SK-N-DZ (cell line): ENCODE data around the gene TGM3.

ENCODE experiments used
- DNase-seq: peaks from one replicate; pipeline ENCODE4 v3.0.0-alpha.2; 2015; ENCODE audit warnings: low spot score

The TGM3 gene

DNA sequence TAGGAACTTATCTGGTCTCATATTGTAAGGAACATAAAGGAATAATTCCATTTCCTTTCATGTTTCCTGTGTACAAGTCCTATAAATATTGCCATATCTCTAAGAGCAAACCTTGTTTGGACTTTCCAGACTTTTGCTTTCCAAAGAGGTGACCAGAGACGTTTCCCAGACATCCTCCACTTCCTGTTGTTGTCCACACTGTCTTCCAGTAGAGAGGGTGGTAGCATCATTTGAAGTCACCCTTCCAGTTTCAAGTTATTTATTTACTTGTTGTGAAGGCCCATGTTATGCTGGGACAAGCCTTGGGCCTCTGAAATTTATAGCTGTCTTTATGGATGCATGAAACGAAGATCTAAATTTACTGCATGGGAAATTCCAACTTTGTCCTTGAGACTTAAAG lies 10.6 kb upstream of the TGM3 start:
- DNase-seq = no peak

DNA sequence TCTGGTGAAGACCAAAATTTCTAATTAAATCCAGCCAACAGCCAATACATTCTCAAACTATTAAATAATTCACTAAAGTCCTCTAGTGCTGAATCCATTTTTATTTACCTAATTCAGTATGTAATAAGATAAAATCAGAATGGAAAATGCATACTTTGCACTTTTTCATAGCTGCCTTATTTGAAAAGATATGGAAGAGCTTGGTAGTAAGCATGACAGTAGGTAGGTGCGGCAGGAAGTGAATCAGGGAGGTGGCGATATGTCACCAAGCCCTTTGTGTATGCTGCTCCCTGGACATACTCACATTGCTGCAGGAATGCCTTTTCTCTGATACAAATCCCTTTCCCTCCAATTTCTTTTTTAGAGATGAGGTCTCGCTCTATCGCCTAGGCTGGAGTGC lies 10.2 kb upstream of the TGM3 start:
- no peak for DNase-seq

DNA sequence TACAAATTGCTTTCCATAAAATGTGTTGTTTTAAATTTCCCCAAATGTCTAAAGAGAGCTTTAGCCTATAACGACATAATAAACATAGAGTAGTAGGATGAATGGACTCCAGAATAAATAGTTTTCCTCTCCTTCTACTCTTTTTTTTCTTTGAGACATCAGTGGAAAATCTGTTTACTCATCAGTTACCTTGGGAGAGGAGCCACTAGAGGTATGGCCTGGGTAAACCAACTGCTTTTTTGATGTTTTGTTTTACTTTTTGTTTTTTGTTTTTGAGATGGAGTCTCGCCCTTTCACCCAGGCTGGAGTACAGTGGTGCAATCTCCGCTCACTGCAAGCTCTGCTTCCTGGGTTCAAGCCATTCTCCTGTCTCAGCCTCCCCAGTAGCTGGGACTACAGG lies 8.3 kb upstream of the TGM3 start:
- no peak for DNase-seq

DNA sequence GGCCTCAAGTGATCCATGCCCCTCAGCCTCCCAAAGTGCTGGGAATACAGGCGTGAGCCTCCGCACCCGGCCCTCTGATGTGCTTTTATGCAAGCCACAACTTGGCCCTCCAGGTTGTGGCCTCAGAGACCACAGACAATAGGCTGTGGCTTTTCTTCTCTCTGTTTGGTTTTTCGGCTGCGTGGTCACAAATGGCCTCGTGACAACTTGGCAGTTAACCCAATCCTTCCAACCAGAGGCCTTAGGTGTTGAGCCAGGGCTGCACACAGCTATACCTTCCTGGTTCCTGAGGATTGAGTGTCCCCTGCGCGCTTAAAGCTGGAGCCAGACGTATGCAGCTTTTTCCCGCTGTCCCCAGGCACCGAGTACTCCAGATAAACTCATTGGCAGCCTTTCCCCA lies 6.3 kb upstream of the TGM3 start:
- no peak for DNase-seq

DNA sequence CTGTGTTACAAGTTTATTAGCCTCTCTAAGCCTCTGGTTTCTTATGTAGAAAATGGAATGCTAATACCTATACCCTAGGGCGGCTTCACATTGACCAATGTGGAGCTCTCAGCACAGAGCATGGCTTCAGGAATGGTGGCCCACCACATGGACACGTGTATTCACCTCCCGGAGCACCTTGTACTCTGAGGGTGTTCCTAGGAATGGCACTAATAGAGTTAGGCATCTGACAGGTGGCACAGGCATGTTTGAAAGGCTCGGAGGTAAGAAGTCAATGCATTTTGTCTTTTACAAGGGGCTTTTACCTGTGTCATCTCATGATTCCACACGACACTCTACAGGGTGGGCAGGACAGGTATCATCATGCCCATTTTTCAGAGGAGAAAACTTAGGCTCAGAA lies 5.3 kb upstream of the TGM3 start:
- no peak for DNase-seq

DNA sequence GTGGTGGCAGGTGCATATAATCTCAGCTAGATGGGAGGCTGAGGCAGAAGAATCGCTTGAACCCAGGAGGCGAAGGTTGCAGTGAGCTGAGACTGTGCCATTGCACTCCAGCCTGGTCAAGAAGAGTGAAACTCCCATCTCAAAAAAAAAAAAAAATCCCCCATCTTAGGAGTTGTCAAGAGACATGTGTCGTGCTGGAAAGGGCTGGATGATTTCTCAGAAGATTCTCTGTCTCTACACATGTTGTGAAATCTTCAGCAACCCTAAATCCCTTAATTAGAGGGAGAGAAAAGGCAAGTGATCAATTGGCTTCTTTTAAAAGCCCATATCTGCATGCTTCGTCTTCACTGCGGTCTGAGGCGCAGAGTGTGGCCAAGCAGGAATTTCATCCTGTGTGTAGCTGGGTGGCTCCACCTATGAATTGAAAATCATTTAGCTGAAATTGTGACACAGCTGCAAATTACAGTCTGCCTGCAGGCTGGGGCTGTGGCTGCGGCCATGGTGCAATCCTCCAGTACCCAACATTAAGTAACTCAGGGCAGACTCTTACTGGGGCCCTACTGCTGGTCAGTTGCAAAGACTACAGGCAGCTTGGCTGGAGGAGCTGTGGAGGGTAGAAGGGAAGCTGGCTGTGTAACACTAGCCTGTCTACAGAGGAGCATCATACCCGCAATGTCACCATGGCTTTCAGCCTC lies 3.2 kb upstream of the TGM3 start:
- DNase-seq = no peak

DNA sequence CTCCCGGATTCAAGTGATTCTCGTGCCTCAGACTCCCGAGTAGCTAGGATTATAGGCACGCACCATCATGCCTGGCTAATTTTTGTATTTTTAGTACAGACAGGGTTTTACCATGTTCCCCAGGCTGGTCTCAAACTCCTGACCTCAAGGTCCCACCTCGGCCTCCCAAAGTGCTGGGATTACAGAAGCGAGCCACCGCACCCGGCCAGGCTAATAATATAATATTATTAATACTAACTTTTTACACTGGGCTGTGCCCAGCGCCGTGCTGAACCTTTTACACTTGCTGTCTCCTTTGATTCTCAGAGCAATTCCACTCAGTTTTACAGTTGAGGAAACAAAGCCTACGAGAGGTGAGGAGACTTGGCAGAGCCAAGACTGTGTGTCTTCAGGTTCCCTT lies 2.3 kb upstream of the TGM3 start:
- no peak for DNase-seq

DNA sequence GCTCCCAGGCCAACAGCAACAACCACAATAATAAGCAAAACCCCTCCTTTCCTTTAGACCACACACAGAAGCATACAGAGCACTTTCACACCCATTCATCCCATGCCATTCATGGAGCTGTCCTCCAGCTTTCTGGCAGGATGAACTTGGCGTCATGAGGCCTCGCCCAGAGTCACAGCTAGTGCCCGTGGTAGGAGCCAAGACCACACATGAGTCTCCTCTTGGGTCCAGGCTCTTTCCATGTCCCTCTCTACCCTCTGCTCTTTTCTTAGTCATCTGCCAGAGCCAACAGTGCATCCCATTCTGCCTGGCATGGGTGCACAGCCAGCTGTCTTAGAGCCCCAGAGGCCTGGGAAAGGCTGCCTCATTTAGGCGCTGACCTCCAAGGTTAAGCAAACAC lies 1.8 kb upstream of the TGM3 start:
- no peak for DNase-seq

DNA sequence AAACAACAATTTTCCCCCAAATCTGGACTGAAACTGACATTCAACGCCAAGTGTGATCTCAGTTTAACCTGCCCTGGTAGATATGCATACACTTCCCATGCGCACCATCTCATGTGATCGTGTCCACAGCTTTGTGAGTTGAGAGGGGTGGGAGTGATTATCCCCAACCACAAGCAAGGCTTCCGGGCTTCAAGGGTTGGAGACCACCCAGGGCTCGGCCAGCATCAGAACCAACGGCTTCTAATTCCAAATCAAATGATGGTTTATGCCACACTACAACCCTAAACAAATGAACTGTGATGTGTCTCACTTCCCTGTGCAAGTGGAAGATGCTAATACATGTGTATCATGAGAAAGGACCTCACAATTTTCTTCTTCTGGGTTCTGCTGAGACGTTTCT lies 515 bp upstream of the TGM3 start:
- DNase-seq = no peak

DNA sequence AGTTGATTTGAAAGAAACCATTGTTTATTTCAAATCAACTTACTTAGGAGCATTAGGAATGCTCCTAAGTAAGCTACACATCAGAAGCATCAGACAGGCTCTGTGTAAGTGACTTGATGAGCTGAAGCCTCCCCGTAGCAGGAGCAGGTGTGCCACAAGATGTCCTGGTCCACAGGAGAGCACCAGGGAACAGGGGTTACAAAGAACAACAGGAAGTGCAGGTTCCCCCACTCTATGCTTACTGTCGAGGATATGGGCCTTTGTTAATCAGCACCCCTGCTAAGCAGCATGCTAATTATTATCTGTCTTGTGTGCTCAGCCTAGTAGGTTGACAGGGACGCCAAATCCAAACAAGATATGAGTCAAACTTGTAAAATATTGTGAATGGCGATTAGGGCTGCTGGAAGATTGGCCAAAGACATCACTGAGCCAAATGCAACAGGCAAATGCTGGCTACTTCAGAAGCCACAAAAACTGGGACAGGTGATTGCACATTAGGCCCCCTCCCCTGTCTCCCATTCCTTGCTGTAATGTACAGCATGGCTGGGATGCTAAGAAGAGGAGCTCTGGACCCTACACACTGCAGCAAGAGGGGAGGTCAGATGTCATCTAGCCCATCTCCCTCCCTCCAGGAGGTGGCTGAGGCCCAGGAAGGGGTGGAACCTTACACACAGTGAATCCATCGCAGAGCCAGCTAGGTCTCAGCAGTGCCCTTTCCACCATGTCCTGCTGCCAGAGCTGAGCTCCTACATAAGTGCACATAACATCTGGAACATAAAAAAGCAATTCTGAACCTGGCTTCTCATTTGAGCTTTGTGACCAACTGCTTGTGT lies 939 bp downstream of the TGM3 start:
- no peak for DNase-seq

DNA sequence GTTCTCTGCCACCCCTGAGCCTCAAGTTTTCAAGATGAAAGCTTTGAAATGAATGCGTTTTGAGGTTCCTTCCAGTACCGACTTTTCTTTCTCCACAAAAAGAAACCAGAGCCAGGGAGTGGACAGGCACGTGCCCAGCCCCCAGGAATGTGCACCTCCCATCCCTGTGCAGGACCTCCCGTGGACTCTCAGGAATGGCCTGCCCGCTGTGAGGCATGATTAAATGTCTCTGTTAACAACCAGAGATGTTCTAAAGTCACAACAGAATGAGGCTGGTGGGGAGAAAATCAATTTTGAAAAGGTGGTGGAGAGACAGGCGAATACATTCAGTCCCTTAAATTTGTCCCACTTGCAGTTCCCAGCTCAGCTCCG lies 1.5 kb downstream of the TGM3 start:
- no peak for DNase-seq

DNA sequence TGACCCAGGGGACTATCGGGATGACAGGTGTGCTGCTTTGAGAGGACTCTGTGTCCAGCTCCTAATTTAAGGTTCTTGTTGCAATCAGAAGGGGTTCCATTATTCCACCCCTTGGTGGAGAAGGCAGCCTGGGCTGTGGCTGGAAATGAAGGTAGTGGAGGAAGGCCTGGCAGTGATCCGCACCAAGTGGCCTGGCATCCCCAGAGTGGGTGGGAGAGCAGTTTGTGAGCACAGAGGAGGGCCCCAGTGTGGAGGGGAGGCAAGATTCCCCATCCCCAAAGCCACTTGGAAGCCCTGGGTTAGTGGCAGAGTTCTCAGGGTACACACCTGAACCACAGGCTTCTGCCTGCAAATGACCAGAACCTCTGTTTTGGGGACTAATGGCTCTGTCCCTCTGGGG lies 2.3 kb downstream of the TGM3 start:
- no peak for DNase-seq

DNA sequence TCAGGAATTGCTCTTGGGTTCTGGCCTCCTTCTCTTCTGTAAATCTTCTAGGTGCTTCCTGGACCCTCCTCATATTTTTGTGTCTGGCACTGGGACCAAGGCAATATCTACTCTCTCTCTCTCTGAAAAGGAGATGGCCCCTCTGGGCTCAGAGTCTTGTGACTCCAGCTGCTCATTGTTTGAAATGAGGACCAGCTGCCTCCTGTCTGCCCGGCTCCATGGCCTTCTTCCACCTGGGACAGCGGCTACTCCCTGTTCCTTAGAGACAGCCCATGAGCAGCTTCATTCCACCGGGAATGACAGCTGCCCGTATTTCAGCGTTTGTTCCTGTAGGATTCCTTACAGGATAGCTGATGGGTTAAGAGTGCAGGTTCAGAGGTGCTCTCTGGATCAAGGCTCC lies 2.9 kb downstream of the TGM3 start:
- no peak for DNase-seq

DNA sequence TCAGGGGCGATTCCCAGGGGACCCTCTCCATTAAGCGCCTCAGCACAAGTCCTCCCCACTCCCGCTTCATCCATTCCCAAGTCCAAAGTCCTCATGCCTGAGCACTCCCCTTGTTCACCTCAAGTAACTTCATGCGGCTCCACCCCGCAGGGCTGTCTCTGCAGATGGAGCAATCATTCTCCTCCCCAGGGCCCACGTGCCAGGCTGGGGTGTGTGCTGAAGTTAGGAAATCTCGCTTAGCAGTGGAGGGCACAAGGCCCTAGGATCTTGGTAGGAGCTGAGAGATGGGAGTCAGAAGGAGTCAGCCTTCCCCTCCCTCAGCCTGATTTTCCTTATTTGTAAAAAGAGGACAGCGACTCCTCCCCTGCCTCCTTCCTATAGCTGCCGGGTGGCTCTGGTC lies 3.5 kb downstream of the TGM3 start:
- no peak for DNase-seq

DNA sequence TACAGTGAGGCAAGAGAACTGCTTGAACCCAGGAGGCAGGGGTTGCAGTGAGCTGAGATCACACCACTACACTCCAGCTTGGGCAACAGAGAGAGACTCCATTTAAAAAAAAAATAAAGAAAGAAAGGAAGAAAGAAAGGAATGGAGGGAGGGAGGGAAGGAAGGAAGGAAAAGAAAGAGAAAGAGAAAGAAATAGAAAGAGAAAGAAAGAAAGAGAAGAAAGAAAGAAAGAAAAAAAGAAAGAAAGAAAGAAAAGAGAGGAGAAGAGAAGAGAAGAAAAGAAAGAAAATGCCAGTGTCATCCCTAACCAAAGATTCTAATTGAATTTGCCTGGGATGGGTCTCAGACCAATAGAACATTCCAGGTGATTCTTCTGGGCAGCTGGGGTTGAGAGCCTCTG lies 4.2 kb downstream of the TGM3 start:
- no peak for DNase-seq

DNA sequence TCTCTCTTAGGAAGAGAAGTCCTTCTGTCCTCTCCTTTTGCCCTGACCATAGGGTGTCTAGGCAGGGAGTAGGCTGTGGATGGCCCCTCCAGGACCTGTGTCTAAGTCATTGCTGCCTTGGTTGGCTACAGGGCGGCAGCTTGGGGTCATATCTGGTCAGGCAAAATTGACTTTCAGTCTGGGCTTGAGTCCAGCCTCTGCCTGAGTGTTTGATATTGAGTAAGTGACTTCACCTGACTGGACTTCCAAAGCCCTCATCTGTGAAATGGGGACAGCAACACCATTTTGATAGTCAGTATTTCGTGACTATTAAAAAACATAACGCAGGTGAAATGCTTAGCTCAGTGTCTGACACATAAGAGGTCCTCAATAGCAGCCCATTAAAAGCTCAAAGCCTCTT lies 4.6 kb downstream of the TGM3 start:
- no peak for DNase-seq

DNA sequence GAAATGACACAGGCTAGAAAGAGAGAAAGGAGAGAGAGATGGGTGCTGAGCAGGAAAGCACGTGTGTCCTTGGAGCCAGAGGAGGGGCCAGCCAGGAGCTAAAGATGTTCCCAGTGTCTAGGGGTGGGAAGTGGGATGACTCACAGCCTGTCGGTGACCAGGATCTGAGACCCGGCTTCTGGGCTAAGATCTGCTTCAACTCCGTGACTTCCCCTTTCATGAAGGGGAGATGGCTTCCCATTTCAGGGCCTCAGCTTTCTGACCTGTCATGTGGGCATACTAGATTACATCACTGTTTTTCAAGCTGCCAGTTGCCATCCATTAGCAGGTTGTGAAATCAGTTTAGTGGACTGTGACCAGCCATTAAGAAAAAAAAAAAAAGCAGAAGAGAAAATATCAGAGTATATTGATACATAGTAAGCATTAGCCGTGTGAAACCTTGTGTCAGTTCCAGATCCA lies 5.4 kb downstream of the TGM3 start:
- no peak for DNase-seq

DNA sequence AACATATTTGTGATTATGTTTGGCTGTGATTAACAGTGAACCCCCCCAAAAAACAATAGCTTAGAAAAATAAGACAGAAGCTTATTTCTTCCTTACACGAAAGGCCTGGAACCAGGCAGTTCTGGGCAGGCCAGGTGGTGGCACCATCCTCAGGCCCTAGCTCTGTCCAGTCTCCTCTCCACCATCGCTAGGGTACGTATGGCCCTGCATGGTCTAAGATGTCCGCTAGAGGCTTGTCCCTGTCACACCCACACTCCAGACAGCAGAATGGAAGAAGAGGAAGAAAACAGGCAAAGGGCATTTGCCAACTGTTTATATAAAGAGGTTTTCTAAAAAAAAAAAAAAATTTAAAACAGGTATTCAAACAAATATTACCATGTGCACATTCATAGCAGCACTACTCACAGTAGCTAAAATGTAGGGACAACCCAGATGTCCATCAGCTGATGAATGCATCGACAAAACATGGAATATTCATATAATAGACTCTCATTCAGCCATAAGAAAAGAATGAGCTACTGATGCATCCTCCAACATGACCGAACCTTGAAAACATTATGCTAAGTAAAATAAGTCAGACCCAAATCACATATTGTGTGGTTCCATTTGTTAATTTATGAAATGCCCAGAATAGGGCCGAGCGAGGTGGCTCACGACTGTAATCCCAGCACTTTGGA lies 6.7 kb downstream of the TGM3 start:
- no peak for DNase-seq

DNA sequence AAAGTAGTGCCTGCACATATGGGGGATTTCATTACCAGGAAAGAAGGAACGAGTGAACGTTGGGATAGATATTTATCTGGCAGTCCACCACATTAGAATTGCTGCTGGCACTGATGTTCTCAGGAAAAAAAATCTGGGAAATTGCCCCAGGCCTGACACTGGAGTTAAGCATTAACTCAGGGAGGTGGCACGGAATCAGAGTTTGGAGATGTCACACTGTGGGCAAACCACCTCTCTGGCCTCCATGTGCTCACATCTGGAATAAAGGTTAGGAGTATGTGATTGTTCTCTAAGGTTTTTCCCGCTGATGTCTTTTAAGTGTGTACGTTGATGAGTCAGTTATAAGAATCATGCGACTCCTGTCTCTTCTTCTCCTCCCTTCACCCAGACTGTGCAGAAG lies 7.9 kb downstream of the TGM3 start:
- DNase-seq = no peak

DNA sequence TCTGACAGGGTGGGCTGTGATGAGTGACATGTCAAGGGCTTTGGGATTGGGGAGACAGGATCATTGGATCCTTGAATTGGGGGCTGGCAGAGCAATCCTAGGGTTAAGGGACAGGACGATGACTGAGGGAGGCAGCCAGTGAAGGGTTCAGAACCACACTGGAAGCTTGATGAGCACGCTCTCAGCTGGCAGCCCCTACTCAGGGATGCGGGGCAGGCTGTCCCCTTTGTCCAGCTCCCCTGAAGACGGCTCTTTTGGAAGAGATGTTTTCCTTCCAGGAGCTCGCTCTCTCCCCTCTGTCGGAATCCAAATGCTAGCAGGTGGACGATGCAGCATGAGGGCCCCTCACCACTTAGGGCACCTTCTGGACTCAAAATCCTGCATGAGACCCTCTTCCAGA lies 8.4 kb downstream of the TGM3 start:
- DNase-seq = no peak

DNA sequence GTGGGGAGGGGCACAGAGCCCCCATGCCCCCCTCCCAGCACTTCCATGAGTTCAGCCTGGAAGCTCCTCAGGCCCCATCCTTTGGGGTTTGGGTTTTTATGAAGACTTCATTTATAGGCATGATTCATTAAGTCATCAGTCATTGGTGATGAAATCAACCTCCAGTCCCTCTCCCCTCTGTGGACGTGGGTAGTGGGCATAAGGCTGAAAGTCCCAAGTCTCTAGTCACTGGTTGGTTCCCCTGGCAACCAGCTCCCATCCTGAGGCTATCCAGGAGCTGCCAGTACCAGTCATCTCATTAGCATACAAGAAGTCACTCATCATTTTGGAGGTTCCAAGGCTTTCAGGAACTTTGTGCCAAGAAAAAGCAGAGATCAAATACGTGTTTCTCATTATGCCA lies 9.2 kb downstream of the TGM3 start:
- DNase-seq = no peak

DNA sequence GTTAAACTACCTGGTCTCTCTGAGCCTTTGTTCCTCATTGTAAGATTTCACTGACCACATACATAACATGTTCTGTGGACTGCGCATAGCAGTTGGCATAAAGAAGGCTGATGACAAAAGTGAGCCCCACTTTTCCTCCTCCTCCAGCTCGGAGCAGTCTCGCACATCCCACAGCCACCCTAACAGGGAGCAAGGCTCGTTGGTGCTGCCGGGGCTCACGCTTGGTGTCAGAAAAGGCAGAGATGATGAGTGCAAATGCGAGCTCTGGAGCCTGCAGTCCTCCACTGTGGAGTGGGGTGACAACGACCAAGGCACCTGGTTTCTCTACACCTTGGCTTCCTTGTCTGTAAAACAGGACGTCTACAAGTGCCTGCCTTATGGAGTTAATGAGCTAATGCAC lies 9.7 kb downstream of the TGM3 start:
- no peak for DNase-seq

DNA sequence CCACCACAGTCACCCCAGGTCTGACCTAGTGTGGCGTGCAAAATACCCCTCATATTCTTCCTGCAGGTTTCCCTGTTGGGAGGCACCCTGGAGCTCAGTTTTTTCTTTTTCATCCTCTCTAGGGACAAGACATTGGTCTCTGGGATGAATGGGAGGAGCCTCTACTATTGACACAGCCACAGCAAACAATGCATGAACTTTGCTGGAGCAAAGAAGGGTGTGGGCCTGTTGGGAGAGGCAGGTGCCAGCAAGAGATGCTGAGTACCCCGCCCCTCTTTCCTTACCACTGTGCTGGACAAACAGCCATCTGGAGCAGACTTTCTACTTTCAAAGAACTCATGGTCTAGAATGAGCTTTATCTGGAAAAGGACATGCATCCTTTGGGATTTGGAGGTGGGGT lies 10.1 kb downstream of the TGM3 start:
- no peak for DNase-seq
